PC-3 (cell line): ENCODE data around the gene P2RX1. TPM values are rescaled to one million over a fixed set of nuclear protein-coding genes. Genes with fewer than 3 reads are reported as not detected.

Source experiments
- ATAC-seq: fragments of 200-7000 bp; cut with Tn5 transposase; 2 replicates; pipeline ENCODE4 v1.9.1; 2020; ENCODE audit warnings: mild to moderate bottlenecking, moderate library complexity
- BruUV-seq: library from RNA; stranded (reverse); fragments of 400-500 nt; replicated peaks from 2 replicates; lab custom pipeline; 2021; lab: Mats Ljungman, UMichigan
- CTCF ChIA-PET: fragments of 300-600 bp; sonication (Branson Sonifier 250); formaldehyde crosslinking; loops from one replicate; lab custom pipeline; 2022; ENCODE audit warnings: antibody characterized with exemption; lab: Charles Lee
- POLR2A ChIA-PET: fragments of 300-600 bp; sonication (Branson Sonifier 250); formaldehyde crosslinking; loops from one replicate; lab custom pipeline; 2022; ENCODE audit warnings: antibody characterized with exemption; ENCODE audit not compliant: unreplicated experiment; lab: Charles Lee
- DNase-seq: peaks from one replicate; pipeline ENCODE4 v3.0.0-alpha.2; 2015
- H2AFZ ChIP-seq: fragments of 300-600 bp; sonication (generic); 2 replicates; pipeline ENCODE4 v1.6.0; 2016; ENCODE audit warnings: antibody characterized with exemption, low read length
- H3F3A ChIP-seq: fragments of 300-600 bp; sonication (generic); one replicate; pipeline ENCODE4 v1.6.0; 2017; ENCODE audit warnings: antibody characterized with exemption, low read length, control low read depth, mild to moderate bottlenecking; ENCODE audit not compliant: unreplicated experiment
- H3K27ac ChIP-seq: fragments of 300-600 bp; sonication (generic); 2 replicates; pipeline ENCODE4 v1.5.1; 2016; ENCODE audit warnings: mild to moderate bottlenecking, low read length
- H3K27me3 ChIP-seq: fragments of 300-600 bp; sonication (generic); 2 replicates; pipeline ENCODE4 v1.6.1; 2016; ENCODE audit warnings: low read length, mixed read lengths
- H3K36me3 ChIP-seq: fragments of 300-600 bp; sonication (generic); 2 replicates; pipeline ENCODE4 v1.6.1; 2016; ENCODE audit warnings: low read depth, mixed run types, low read length, mixed read lengths
- H3K4me1 ChIP-seq: fragments of 300-600 bp; sonication (generic); 2 replicates; pipeline ENCODE4 v1.5.1; 2016; ENCODE audit warnings: low read length; ENCODE audit not compliant: insufficient read depth
- H3K4me2 ChIP-seq: fragments of 300-600 bp; sonication (generic); 2 replicates; pipeline ENCODE4 v1.6.0; 2016; ENCODE audit warnings: low read length
- H3K4me3 ChIP-seq: fragments of 300-600 bp; sonication (generic); 2 replicates; pipeline ENCODE4 v1.5.1; 2016; ENCODE audit warnings: mild to moderate bottlenecking, low read length, mixed read lengths
- H3K79me2 ChIP-seq: fragments of 300-600 bp; sonication (generic); 2 replicates; pipeline ENCODE4 v1.6.1; 2017; ENCODE audit warnings: low read length, mixed read lengths
- H3K9ac ChIP-seq: fragments of 300-600 bp; sonication (generic); 2 replicates; pipeline ENCODE4 v1.6.0; 2016; ENCODE audit warnings: mild to moderate bottlenecking, low read length
- H3K9me2 ChIP-seq: fragments of 300-600 bp; sonication (generic); replicated peaks from 2 replicates; pipeline ENCODE4 v1.6.1; 2016; ENCODE audit warnings: mixed run types, low read length, mixed read lengths
- H3K9me3 ChIP-seq: fragments of 300-600 bp; sonication (generic); 2 replicates; pipeline ENCODE4 v1.6.1; 2016; ENCODE audit warnings: low read length, mixed read lengths
- H4K20me1 ChIP-seq: fragments of 300-600 bp; sonication (generic); 2 replicates; pipeline ENCODE4 v1.6.1; 2016; ENCODE audit warnings: low read length, mixed read lengths
- CTCF ChIP-seq: fragments of 300-600 bp; sonication (generic); conservative IDR thresholded peaks from 2 replicates; pipeline ENCODE4 v1.5.1; 2017; ENCODE audit warnings: antibody characterized with exemption, low read depth, mild to moderate bottlenecking, low read length
- EZH2 ChIP-seq: fragments of 300-600 bp; sonication (generic); IDR thresholded peaks from one replicate; pipeline ENCODE4 v1.6.1; 2017; ENCODE audit warnings: antibody characterized with exemption, mild to moderate bottlenecking, low read length; ENCODE audit not compliant: unreplicated experiment
- EZH2phosphoT487 ChIP-seq: fragments of 300-600 bp; sonication (generic); IDR thresholded peaks from 2 replicates; pipeline ENCODE4 v1.6.1; 2018; ENCODE audit warnings: mild to moderate bottlenecking, antibody characterized with exemption, low read length, borderline replicate concordance
- intact Hi-C: fragments of 100-400 bp; cut with micrococcal nuclease; formaldehyde crosslinking; loops from 2 replicates; pipeline ENCODE4 v1.9.0; 2023
- total RNA-seq: library from RNA; depleted of rRNA; stranded (reverse); fragments of >200 nt; gene quantifications from 2 replicates; pipeline ENCODE4 v1.2.3, GENCODE V29; 2014

The P2RX1 gene
- total RNA-seq, 1 experiment from 2014 or later = not detected

- Histone ChIP-seq H3K9me3 (no peaks in the 10 kb centered on the region), H3K9ac (no peak overlapping the region), H2AFZ (no peak overlapping the region), H3K4me3 (no peak overlapping the region), H4K20me1 (no peaks in the 10 kb centered on the region), H3K27ac (no peak overlapping the region), H3F3A (no peaks in the 10 kb centered on the region), H3K27me3 (no peaks in the 10 kb centered on the region), H3K36me3 (no peaks in the 10 kb centered on the region; the same call in 1 of the 2 replicates), H3K79me2 (peaks cover 37% of the 10 kb centered on the region), H3K4me1 (peaks cover 37% of the 10 kb centered on the region), H3K4me2 (no peak overlapping the region), H3K9me2 (no peaks in the 10 kb centered on the region)
- ATAC-seq (no peak), DNase-seq (no peak)
- no TSS peak for BruUV-seq
- intact Hi-C loops = no loop called here
- ChIA-PET POLR2A (no interaction called here), CTCF (no interaction called here)
- TF ChIP-seq EZH2 (no peak), CTCF (no peak), EZH2phosphoT487 (no peak)
Measured at GRCh38 chr17:3885970-3886369, 30.3 kb downstream of the P2RX1 start.

GRCh38 chr17:3885271-3885670 is 31.0 kb downstream of the P2RX1 start:
- Histone ChIP-seq H3K27ac (no peak overlapping the region), H3K36me3 (no peaks in the 10 kb centered on the region; the same call in 1 of the 2 replicates), H3K79me2 (peaks cover 30% of the 10 kb centered on the region), H3K9me3 (no peaks in the 10 kb centered on the region), H3K4me3 (no peak overlapping the region), H2AFZ (no peak overlapping the region), H3K9ac (no peak overlapping the region), H3K27me3 (no peaks in the 10 kb centered on the region), H4K20me1 (no peaks in the 10 kb centered on the region), H3K4me2 (no peak overlapping the region), H3F3A (no peaks in the 10 kb centered on the region), H3K9me2 (no peaks in the 10 kb centered on the region), H3K4me1 (peaks cover 30% of the 10 kb centered on the region)
- no TSS peak for BruUV-seq
- ATAC-seq (no peak), DNase-seq (no peak)
- intact Hi-C loops = no loop called here
- TF ChIP-seq EZH2phosphoT487 (no peak), EZH2 (no peak), CTCF (no peak)
- ChIA-PET POLR2A (no interaction called here), CTCF (no interaction called here)

- Histone ChIP-seq H3K27me3 (no peaks in the 10 kb centered on the region), H3K4me2 (no peak overlapping the region), H3K9ac (no peak overlapping the region), H3K36me3 (no peaks in the 10 kb centered on the region; the same call in 1 of the 2 replicates), H3K9me3 (no peaks in the 10 kb centered on the region), H2AFZ (no peak overlapping the region), H3F3A (no peaks in the 10 kb centered on the region), H3K27ac (no peak overlapping the region), H4K20me1 (no peaks in the 10 kb centered on the region), H3K79me2 (peaks cover 19% of the 10 kb centered on the region), H3K4me3 (no peak overlapping the region), H3K9me2 (no peaks in the 10 kb centered on the region), H3K4me1 (peaks cover 19% of the 10 kb centered on the region)
- intact Hi-C loops = no loop called here
- DNase-seq (no peak), ATAC-seq (no peak)
- CTCF ChIA-PET = no interaction called here
- TF ChIP-seq EZH2phosphoT487 = no peak
- no peak for TF ChIP-seq CTCF
- TF ChIP-seq EZH2 = no peak
- no TSS peak for BruUV-seq
- POLR2A ChIA-PET = no interaction called here
Measured at GRCh38 chr17:3884188-3884587, 32.1 kb downstream of the P2RX1 start.
